CD1c-positive myeloid dendritic cell (primary cell): ENCODE data around the gene RHBDL1.

Experiments used
- DNase-seq: peaks from one replicate; pipeline ENCODE4 v3.0.0-alpha.2; 2016; ENCODE audit errors: extremely low spot score

The RHBDL1 gene

GRCh38 chr16:718922-719321 is 43.5 kb downstream of the RHBDL1 start:
- no peak for DNase-seq

GRCh38 chr16:719815-720446 is 44.5 kb downstream of the RHBDL1 start:
- no peak for DNase-seq

- DNase-seq = peak; percentile 45
Observed at GRCh38 chr16:720447-720989, 45.0 kb downstream of the RHBDL1 start.

GRCh38 chr16:720990-721764 is 45.7 kb downstream of the RHBDL1 start, which contains the start of gene ANTKMT:
Gene ANTKMT, plus strand, starts transcription at chr16:721146. Its CDS starts 129 bp downstream, at chr16:721275.
- peak; percentile 76 for DNase-seq

GRCh38 chr16:721765-722540 is 46.5 kb downstream of the RHBDL1 start:
- DNase-seq = no peak

- no peak for DNase-seq
Observed at GRCh38 chr16:722835-723633, 47.6 kb downstream of the RHBDL1 start.

- no peak for DNase-seq
Observed at GRCh38 chr16:723695-724094, 48.2 kb downstream of the RHBDL1 start.

DNA sequence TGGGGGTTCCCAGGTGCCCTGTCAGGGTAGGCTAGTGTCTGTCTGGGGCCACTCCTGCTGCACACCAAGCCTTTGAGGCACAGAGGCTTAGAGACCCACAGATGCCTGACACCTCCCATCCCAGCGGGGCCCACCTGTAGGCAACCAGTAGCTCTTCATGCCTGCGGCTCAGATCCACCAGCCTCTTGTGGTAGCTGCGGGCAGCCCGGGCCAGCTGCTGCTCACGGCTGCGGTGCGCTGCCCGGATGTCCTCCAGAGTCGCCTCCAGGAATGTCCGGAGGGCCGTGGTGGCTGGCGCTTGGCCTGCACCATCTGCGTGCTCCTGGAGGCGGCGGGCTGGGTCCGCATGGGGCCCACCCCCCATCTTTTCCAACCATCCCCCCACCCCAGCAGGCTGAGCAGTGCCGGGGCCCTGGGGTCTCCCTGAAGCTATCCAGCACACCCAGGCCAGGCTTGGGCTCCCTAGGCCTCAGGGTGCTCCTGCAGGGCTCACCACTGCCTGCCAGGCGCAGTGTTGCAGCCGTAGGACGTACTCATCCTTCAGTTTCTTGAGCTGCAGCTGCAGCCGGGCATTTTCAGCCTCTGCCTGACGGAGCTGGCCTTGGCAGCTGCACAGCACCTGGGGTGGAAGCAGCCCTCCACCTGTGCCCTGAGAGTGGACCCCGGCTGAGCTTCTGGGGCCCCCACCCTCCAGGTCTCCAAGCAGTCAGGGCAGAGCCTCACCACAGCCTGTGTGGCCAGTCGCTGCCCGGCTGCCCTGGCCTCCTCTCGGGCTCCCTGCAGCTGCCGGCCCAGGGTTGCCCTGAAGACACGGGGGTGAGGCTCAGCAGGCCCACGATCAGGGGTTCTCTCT is 48.9 kb downstream of the RHBDL1 start:
- DNase-seq = no peak

DNA sequence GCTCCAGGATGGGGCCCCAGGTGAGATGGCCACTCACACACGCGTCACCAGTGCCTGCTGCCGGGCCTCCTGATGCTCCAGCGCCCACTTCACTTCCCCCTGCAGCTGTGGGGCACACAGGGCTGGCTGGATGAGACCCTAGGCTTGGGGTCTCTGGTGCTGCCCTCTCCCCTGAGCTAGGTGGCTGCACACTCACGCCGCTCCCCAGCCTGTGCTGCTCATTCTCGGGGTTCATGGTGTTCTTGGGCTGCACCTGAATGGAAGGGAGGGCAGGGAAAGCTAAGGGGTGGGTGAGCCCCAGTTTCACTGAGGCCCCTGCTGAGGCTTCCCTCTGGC is 49.5 kb downstream of the RHBDL1 start:
- DNase-seq = no peak

DNA sequence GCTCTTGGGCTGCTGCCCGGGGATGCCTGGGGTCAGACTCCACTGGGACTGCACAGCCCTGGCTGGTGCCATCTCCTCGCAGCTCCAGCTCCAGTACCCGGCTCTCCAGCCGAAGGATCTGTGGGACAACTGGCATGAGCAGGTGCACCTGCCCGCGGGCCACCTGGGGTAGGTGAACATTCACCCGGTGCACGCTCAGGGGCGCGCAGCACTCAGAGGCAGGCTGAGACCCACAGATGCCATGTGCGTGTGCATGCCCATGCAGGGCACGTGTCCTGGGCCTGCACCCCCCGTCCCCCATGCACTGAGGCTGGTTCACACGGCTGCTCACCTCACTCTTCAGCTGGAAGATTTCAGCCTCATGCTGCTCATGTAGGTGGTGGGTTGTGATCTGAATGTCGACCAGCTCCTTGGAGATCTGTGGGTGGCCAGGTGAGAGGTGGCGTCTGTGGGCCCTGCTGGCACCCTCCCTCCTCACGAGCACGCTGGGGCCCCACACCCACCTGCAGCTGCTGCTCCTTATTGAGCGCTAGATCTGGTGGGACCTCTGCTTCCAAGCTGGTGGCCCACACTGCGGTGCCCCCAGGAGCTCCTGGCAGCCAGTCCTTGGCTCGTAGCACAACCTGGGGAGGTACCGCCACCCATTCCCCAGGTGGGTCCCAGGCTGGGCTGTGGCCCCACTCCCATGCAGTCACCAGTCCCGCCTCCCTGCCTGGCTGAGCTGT is 50.2 kb downstream of the RHBDL1 start:
- DNase-seq = no peak

DNA sequence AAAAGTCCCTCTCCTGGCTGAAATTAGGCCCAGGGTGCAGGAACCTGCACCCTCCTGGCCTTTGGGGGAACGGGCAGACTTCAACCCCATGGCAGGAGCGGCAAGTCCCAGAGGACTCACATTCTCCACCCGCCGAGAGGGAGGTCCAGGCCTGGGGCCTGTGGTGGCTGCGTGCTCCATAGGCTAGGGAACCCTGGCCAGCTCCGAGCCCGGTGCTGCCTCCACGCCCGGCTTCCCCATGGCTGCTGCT is 50.6 kb downstream of the RHBDL1 start:
- no peak for DNase-seq

DNA sequence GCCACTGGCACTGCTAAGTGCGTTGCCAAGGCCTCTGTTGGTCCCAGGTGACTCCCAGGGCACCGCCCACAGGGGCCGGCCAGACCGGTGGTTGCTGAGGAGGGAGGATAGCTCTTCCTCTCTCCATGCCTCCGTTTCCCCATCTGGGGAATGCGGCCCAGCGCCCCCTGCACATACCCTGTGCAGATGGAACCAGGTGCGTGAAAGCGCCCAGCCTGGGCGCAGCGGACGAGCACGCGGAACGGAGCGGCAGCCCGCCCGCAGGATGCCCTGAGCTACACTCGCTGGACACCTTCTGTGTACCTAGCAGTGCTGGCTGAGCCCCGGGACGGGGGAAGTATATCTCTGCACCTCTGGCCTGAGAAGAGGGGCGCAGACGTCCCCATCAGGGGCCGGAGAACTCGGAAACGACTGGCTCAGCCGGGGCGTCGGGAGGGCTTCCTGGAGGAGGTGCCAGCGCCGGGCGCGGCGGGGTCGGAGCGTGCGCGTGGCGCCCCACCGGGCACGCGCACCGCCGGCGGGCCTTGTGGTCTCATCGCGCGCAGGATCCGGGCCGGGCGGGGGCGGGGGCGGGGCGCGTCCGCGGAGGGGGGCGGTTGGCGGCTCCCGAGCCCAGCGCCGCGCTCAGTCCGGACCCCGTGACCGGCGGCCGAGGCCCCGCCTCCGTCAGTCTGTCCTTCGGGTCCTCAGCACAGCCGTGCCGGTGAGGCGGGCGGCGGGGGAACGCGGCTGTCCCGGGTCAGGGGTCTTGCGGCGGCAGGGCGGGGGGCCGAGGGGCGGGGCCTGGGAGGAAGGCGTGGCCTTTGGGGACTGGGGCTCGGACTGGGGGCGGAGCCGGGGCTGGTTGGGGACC is 51.2 kb downstream of the RHBDL1 start, which contains the start of the genes CCDC78 and HAGHL:
Gene CCDC78 (minus strand): TSS at position 6 of the 853 bp plus-strand sequence. CDS start 76 bp downstream, outside the sequence.
Gene HAGHL (plus strand): TSS at position 669 of the 853 bp plus-strand sequence. CDS start 404 bp downstream, outside the sequence.
- peak; percentile 62 for DNase-seq

- peak; percentile 58 for DNase-seq
Observed at GRCh38 chr16:727291-727977, 52.0 kb downstream of the RHBDL1 start.
